ENCODE measurements around the gene GOLGB1.

The GOLGB1 gene

GRCh38 chr3:121630355-121630754 lies 119.2 kb downstream of the GOLGB1 start:
- DNase-seq, result no peak

- no peak for DNase-seq
These were observed 119.9 kb downstream of the GOLGB1 start for GRCh38 chr3:121629601-121630000.

- no peak for DNase-seq
These were observed 121.9 kb downstream of the GOLGB1 start for GRCh38 chr3:121627622-121628021.

- no peak for DNase-seq
These were observed 122.3 kb downstream of the GOLGB1 start for GRCh38 chr3:121627211-121627610.

GRCh38 chr3:121626495-121626894 lies 123.0 kb downstream of the GOLGB1 start:
- DNase-seq, result no peak

- no peak for DNase-seq
These were observed 125.2 kb downstream of the GOLGB1 start for GRCh38 chr3:121624147-121624899.

GRCh38 chr3:121621491-121621890 lies 128.1 kb downstream of the GOLGB1 start:
- DNase-seq, result no peak

GRCh38 chr3:121619691-121620090 lies 129.8 kb downstream of the GOLGB1 start:
- no peak for DNase-seq
